ENCODE measurements around the gene FOXD3.

The FOXD3 gene

GRCh38 chr1:63322114-63322943 is at the start of gene FOXD3:
TSS of gene FOXD3 (plus strand) at chr1:63322567. CDS start at chr1:63323059, 492 bp downstream.
- DNase-seq, result peak; percentile 9

DNA sequence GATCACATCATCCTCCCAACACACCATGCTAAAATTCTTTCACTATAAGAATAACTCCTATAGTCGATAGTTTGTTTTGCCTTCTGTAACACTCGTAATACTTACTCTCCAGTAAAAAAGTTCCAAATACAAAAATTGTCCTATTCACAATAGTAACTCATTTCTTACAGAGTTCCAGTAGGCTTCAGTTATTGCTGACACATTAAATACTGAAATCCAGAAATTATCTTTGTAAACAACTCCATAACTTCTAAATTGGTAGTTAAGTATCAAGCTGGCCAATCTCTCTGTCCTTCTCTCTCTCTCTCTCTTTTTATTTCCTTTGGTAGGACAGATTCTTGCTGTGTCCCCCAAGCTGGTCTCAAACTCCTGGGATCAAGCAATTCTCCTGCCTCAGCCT is 49.6 kb upstream of the FOXD3 start:
- no peak for DNase-seq

DNA sequence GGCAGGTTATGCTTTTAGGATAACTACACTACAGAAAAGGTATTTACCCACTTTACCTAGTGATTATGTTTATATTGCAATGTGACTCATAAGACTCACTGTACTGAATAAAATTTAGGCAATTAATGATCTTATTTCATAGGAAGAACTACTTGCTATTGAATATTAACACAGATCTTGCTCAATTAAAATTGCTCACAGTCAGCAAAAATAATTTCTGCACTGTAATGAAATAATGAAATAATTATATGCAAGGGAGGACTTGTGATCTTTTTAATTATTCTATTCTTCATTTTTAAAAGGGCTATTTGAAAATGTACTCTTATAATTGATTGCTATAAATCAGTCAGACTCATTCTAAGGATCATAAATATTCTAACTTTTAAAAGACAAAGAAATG is 48.0 kb upstream of the FOXD3 start:
- no peak for DNase-seq

- DNase-seq, result no peak
Observed at GRCh38 chr1:63274979-63275378, 47.4 kb upstream of the FOXD3 start.

DNA sequence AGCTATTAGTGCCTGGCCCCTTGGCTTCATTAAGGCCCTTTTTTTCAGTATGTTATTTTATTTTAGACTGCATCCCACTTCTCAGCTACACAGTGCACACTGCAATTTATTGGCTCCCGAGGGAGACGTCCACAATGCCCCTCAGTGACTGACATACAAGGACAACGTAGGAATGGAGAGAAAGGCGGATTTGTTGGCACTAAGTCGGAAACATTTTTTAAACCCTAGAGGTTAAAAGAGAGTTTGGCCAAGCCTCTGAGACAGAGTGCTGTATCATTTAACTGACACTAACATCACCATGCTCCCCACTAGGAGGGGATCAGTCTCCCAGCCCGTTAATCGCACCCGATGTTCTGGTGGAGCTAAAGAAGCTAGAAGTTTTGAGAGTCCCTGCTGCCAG is 45.7 kb upstream of the FOXD3 start:
- no peak for DNase-seq

GRCh38 chr1:63277195-63278192 is 44.9 kb upstream of the FOXD3 start:
- no peak for DNase-seq

GRCh38 chr1:63281753-63282152 is 40.6 kb upstream of the FOXD3 start:
- DNase-seq, result no peak

DNA sequence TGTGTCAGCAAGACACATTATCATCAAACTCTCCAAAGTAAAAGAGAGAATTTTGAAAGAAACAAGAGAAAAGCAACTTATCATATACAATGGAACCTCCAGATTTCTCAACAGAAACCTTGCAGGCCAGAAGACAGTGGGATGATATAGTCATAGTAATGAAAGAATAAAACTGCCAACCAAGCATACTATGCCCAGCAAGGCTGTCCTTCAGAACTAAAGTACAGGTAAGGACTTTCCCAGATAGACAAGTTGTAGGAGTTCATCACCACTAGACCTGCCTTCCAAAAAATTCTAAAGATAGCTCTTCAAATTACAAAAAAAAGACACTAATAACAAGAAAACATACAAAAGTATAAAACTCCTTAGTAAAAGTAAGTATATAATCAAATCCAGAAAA is 33.2 kb upstream of the FOXD3 start:
- DNase-seq, result no peak

DNA sequence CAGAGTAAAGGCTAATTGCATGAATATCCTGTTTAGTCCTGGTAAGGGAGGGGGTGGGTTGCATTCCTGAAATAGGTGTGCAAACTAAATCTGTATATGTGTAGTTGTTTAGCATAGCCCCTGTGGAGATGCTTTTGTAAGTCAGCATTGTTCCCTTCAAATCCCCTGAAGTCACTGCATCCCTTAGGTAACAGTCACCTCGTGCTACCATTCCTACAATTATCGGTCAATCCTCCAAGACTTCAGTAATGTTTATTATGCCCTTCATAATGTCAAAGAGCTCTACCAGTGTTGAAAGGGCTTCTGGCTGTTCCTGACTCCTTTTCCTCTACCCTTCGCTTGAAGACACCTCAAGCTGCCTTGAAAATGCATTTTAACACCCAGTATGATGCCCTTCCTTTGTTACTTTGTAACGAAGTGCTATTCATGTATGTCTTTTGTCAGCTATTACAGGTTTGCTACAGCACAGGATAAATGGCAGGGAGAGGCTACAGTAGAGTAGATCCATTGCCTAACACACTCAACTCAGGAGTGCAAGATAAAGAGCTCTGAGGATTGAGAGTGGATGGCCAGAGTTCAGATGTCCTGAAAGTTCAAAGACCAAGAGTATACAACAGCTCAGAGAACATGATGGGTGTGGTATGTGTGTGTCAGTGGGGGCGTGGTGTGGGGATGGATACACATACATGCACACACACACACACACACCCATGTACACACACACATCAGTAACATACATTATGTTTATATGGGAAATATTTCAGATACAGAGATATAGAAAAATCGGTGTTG is 27.4 kb upstream of the FOXD3 start:
- no peak for DNase-seq

DNA sequence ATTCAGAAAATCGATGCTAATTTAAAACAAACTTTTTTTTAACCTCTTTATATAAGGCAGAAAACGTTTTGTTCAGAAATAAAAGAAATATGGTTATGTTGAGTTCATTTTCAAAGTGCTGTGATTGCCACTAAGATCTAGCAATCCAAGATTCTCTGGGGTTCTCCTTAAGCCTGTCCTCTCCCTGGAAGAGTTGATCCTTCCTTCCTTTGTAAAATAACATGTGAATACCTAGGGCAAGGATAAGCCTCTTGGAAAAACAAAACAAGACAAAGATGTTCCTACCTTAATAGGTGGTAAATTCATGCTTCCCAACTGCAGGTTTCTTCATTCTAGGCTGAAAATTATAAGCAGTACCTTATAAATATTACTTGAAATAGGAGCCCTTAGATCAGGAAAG is 18.0 kb upstream of the FOXD3 start:
- no peak for DNase-seq

GRCh38 chr1:63305043-63305442 is 17.3 kb upstream of the FOXD3 start:
- DNase-seq, result no peak

DNA sequence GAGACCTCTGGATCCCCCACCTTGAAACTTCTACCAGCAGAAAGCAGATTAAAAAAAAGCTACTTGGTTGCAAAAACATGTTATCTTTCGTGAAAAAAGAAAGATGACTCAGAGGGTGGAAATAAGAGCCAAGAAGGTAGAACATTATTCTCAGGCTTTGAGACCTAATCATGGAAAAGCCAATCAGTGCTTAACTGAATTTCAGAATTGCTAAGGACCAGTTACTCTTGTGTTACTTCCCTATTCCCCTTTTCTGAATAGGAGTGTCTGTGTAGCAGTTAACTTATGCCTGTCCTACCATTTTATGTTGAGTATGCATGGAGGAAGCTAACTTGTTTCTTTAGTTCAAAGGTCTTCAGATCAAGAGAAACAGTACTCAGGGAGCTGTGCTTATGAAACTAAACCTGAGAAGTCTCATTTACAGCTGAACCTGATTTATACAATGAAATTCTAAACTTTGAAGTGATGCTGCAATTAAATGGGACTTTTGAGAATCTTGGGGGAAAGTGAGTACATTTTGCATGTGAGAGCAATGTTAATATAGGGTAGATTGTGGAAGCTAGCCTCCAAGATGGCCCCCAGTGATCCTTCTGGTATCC is 15.1 kb upstream of the FOXD3 start:
- DNase-seq, result no peak

DNA sequence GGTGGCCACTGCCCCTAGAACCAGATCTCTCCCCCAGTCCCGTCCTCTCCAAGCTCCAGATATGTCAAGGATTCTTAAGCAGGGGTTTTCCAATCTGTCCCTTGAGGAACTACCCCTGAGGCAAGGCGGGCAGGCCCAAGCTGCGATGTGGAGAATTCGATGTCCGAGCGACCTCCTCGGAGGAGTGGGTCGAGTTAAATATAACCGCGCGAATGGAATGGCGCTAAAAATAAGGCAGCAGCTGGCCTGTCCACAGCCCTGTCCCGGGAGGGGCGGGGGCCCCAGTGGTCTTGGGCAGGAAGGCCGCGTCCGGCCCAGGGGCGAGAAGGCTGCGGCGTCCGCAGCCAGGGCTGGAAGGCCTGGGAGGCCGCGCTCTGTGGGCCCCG is 5.8 kb upstream of the FOXD3 start:
- no peak for DNase-seq

GRCh38 chr1:63316984-63317816 is 5.2 kb upstream of the FOXD3 start:
- peak; percentile 31 for DNase-seq

GRCh38 chr1:63317817-63318152 is 4.6 kb upstream of the FOXD3 start:
- DNase-seq, result no peak

- DNase-seq, result no peak
Observed at GRCh38 chr1:63318201-63318979, 4.0 kb upstream of the FOXD3 start.

GRCh38 chr1:63319046-63320021 is 3.0 kb upstream of the FOXD3 start:
- no peak for DNase-seq

GRCh38 chr1:63320022-63320721 is 2.2 kb upstream of the FOXD3 start:
- no peak for DNase-seq

Data from NCI-H1092 treated with DMSO at 0.1 percent for 48 hours (cell line).